Anterior cingulate cortex (tissue), 58 donors: Measurements from ENCODE around the gene RNLS.

Experiments used
- DNase-seq, 58 donors: peaks; one replicate each; lab custom pipeline; 2025; lab: John Stamatoyannopoulos, UW

Gene RNLS

GRCh38 chr10:88440541-88440940 lies 142.6 kb downstream of the RNLS start:
- no peak for DNase-seq

DNA sequence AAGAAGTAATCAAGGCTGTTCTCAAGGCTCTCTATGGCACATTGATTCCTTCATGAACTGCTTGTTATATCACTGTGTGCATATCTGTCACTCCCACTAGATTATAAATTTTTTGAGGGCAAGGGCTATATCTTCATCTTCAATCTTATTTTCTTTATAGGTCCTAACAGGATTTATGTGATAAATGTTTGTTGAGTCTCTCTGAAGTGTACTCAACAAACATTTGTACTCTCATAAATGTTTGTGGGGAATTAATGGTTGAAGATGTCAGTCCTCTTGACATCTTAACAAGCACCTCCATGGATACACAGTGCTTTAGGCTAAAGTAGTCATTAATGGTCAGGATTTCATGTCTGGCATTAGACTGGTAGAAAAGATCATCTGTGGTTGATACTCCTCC lies 143.2 kb downstream of the RNLS start:
- DNase-seq, result no peak

GRCh38 chr10:88437411-88437810 lies 145.7 kb downstream of the RNLS start:
- no peak for DNase-seq

GRCh38 chr10:88433565-88434186 lies 149.4 kb downstream of the RNLS start:
- no peak for DNase-seq

- DNase-seq, result no peak
These were observed 152.0 kb downstream of the RNLS start for GRCh38 chr10:88431103-88431502.

- no peak for DNase-seq
These were observed 154.1 kb downstream of the RNLS start for GRCh38 chr10:88428976-88429375.

GRCh38 chr10:88428442-88428841 lies 154.7 kb downstream of the RNLS start:
- DNase-seq, result no peak

DNA sequence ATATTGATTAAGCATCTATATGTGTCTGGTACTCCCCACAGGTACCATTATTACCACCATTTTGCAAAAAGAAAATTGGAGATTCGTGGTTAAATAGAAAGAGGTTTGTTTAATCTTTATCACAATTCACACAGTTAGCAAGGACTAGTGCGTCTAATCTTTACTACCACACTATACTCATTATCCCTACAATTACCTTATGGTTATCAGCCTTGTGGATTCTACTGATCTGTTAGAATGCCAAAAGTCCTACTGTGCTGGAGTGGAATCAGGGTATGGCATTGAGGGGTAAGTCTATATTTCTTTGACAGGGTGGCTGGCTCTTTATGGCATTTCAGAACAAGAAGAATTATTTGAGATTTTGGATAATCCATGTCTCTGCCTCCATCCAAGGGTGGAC lies 156.1 kb downstream of the RNLS start:
- DNase-seq, result no peak

GRCh38 chr10:88424881-88425280 lies 158.2 kb downstream of the RNLS start:
- no peak for DNase-seq

DNA sequence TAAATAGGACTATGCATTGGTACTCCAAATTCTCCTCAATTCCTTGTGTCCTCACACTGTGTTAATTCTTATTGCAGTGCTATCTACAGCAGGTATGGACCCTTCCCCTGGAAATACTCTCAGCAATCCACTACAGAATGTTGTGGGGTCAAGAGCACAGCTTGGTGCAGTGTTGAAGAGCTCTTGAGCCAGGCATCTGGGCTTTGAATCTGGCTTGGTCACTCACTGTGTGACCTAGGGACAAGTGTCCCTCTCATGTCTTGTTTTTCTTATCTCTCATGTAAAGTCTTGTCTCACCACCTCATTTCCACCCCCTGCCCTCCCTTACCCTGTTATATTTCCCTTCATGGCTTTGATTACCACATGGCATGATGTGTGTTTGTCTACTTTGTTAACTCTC lies 159.4 kb downstream of the RNLS start:
- DNase-seq, result no peak

GRCh38 chr10:88421590-88421989 lies 161.5 kb downstream of the RNLS start:
- no peak for DNase-seq

DNA sequence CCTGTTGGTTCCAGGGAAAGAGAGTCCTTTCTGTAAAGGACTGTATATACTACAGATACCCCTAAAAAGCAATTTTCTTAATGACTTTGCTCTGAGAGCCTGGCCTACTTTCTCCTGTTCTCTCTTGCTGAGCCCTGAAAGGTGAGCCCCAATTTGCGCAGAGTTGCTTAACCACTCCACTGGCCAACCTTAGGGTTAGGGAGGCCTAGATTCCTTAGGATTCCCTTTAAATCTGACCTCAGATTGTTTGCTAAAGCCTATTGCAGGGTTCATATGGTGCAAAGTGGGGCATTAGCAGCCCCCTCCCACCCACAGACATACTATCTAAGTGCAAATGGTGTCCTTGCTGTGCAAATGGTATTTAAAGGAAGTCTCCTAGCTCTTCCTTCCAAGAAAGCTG lies 164.2 kb downstream of the RNLS start:
- DNase-seq, result no peak

- DNase-seq, result no peak
These were observed 165.6 kb downstream of the RNLS start for GRCh38 chr10:88417387-88418030.

DNA sequence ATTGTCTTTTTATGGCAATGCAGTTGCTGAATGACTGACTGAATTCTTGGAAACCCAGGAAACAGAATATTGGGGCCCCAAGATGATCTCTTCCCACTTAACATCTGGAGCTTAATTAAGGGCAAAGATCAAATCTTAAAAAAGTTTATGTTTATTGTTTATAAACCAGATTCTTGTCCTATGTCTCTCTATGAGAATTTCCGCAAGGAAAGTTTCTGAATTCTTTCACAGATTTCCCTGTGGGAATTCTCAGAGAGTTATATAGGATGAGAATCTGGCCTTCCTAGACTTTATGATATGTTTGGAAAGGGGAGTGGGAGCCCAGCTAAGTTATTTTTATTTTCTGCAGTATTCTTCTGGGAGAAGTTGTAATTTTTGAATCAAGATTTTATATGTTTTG lies 166.3 kb downstream of the RNLS start:
- no peak for DNase-seq

- no peak for DNase-seq
These were observed 167.5 kb downstream of the RNLS start for GRCh38 chr10:88415533-88416130.

DNA sequence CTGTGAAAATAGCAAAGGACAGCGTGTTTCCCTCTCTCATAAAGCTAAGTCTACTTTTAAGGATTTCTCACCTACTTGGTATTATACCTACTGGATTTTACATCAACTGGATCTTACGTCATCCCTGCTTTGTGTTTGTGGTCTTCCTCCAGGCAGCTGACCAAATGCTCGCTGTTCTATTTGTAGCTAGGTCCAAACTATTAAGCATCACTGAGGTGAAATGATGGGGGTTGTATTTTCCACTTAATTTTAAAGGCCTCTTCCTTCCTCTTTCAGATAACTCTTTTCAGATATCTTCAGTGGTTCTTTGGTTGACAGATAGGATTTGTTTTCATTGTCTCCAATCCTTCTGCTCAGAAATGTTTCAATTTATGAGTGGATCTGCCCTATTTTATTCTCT lies 169.7 kb downstream of the RNLS start:
- no peak for DNase-seq

DNA sequence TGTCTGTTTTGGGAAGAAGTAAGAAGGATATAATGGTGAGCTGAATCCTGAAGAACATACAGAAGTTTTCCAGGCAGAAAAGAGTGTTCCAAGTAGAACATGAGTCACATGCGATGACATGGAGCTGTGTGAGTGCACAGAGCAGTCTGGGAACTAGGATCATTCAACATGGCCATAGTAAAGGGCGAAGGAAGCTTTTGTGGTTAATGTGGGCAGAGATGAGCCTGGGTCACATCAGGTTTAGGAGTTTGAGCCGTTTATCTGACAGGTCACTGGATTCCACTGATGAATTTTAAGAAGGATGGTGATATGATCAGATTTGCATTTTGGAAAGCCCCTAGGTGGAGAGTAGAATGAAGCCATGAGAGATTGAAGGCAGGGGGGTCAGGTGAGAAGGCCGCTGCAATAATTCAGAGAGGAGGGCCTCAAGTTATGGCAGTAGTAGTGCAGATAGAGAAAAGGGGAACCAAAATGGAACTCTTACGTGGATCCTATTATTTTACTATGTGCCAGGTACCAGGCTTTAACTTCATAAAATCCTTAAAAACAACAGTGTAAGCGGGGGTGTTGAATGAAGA lies 171.3 kb downstream of the RNLS start:
- no peak for DNase-seq

GRCh38 chr10:88409824-88410223 lies 173.3 kb downstream of the RNLS start:
- no peak for DNase-seq

GRCh38 chr10:88409236-88409635 lies 173.9 kb downstream of the RNLS start:
- no peak for DNase-seq

DNA sequence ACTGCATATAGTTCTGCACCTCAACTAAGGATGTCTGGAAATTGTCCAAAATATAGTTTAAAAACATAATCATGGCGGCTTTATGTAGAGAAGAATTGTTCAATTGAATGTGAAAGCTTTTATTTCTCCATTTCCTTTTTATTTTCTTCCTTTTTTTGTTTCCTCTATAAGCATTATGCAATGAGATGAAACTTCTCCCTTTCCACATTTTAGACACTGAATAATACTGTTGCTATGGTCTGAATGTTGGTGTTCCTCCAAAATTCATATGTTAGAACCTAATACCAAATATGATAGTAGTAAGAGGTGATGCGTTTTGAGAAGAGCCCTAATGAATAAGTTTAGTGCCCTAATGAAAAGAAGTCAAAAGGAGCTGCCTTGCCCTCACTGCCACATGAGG lies 175.0 kb downstream of the RNLS start:
- no peak for DNase-seq

- DNase-seq, result no peak
These were observed 179.0 kb downstream of the RNLS start for GRCh38 chr10:88404133-88404532.
